Measurements from ENCODE around the gene SLC35B3. TPM values are rescaled to one million over a fixed set of nuclear protein-coding genes. Genes with fewer than 3 reads are reported as not detected.
"Not testable (repeated sequence)": the region's sequence is repeated elsewhere in the genome, so short reads cannot be mapped to it uniquely, and the experiment has no call there.

Gene SLC35B3
- total RNA-seq, 1 donor from 2014 or later: 12.9 TPM

- no peak for FAIRE-seq
- no peak for TF ChIP-seq CTCF (IDR thresholded peaks at IDR 0.05; ENCODE audit: insufficient read depth, low read length, severe bottlenecking)
- Histone ChIP-seq H3K36me3 (ENCODE audit: control insufficient read depth, insufficient read depth, low read length) (no peaks in the 10 kb centered on the region), H3K27me3 (ENCODE audit: control insufficient read depth, insufficient read depth, low read length) (no peaks in the 10 kb centered on the region), H3K4me3 (ENCODE audit: low read depth, low read length) (no peak overlapping the region)
- DNase-seq (ENCODE audit: low read depth): no peak
Observed at GRCh38 chr6:8432614-8433013, 2.7 kb downstream of the SLC35B3 start.

- Histone ChIP-seq H3K36me3 (ENCODE audit: control insufficient read depth, insufficient read depth, low read length) (peaks cover 4% of the 10 kb centered on the region), H3K27me3 (ENCODE audit: control insufficient read depth, insufficient read depth, low read length) (no peaks in the 10 kb centered on the region), H3K4me3 (ENCODE audit: low read depth, low read length) (no peak overlapping the region)
- TF ChIP-seq CTCF (IDR thresholded peaks at IDR 0.05; ENCODE audit: insufficient read depth, low read length, severe bottlenecking): no peak
- no peak for FAIRE-seq
- DNase-seq (ENCODE audit: low read depth): no peak
Observed at GRCh38 chr6:8429821-8430220, 5.5 kb downstream of the SLC35B3 start.

- H3K36me3 ChIP-seq (ENCODE audit: control insufficient read depth, insufficient read depth, low read length); DNase-seq (ENCODE audit: low read depth); FAIRE-seq; H3K4me3 ChIP-seq (ENCODE audit: low read depth, low read length); H3K27me3 ChIP-seq (ENCODE audit: control insufficient read depth, insufficient read depth, low read length): not testable (repeated sequence)
Observed at GRCh38 chr6:8426544-8426943, 8.8 kb downstream of the SLC35B3 start.

GRCh38 chr6:8420031-8420588 lies 15.2 kb downstream of the SLC35B3 start:
- Histone ChIP-seq H3K4me3 (ENCODE audit: low read depth, low read length) (no peak overlapping the region), H3K27me3 (ENCODE audit: control insufficient read depth, insufficient read depth, low read length) (no peaks in the 10 kb centered on the region), H3K36me3 (ENCODE audit: control insufficient read depth, insufficient read depth, low read length) (peaks cover 4% of the 10 kb centered on the region)
- DNase-seq (ENCODE audit: low read depth): no peak
- TF ChIP-seq CTCF (IDR thresholded peaks at IDR 0.05; ENCODE audit: insufficient read depth, low read length, severe bottlenecking): no peak
- no peak for FAIRE-seq

- H3K27me3 ChIP-seq (ENCODE audit: control insufficient read depth, insufficient read depth, low read length): no peaks in the 10 kb centered on the region
- no peak overlapping the region for H3K4me3 ChIP-seq (ENCODE audit: low read depth, low read length)
- FAIRE-seq: no peak
- TF ChIP-seq CTCF (IDR thresholded peaks at IDR 0.05; ENCODE audit: insufficient read depth, low read length, severe bottlenecking): no peak
- no peak for DNase-seq (ENCODE audit: low read depth)
- H3K36me3 ChIP-seq (ENCODE audit: control insufficient read depth, insufficient read depth, low read length): peaks cover 6% of the 10 kb centered on the region
Observed at GRCh38 chr6:8415913-8416312, 19.4 kb downstream of the SLC35B3 start.

GRCh38 chr6:8415280-8415679 lies 20.1 kb downstream of the SLC35B3 start:
- Histone ChIP-seq H3K4me3 (ENCODE audit: low read depth, low read length) (no peak overlapping the region), H3K36me3 (ENCODE audit: control insufficient read depth, insufficient read depth, low read length) (peaks cover 7% of the 10 kb centered on the region), H3K27me3 (ENCODE audit: control insufficient read depth, insufficient read depth, low read length) (no peaks in the 10 kb centered on the region)
- no peak for TF ChIP-seq CTCF (IDR thresholded peaks at IDR 0.05; ENCODE audit: insufficient read depth, low read length, severe bottlenecking)
- DNase-seq (ENCODE audit: low read depth) (no peak), FAIRE-seq (no peak)
